Esophagus muscularis mucosa (tissue), 4 donors: ENCODE results near the gene RTTN.

Experiments
- CTCF ChIP-seq, 3 experiments: fragments of 200-600 bp in 2 of 3; fragments of 450-650 bp in 1 of 3; sonication (generic) in 2 of 3; IDR thresholded peaks; one replicate each; pipeline ENCODE4 v1.5.1; 2017 to 2019; ENCODE audit warnings: antibody characterized with exemption in 3 of 3, mild to moderate bottlenecking in 2 of 3, moderate library complexity in 1 of 3
- EP300 ChIP-seq: sonication (generic); formaldehyde crosslinking; IDR thresholded peaks from one replicate; pipeline ENCODE4 v1.6.1; 2017; ENCODE audit warnings: antibody characterized with exemption
- POLR2A ChIP-seq: fragments of 450-650 bp; IDR thresholded peaks from one replicate; pipeline ENCODE4 v1.6.1; 2017; ENCODE audit warnings: antibody characterized with exemption, moderate library complexity, mild to moderate bottlenecking, low read depth
- POLR2AphosphoS5 ChIP-seq, 2 donors: sonication (generic); formaldehyde crosslinking; IDR thresholded peaks; one replicate each; pipeline ENCODE4 v1.6.1; 2017; ENCODE audit warnings: antibody characterized with exemption in 2 of 2

- no peak for TF ChIP-seq CTCF (IDR thresholded peaks at IDR 0.05)
- TF ChIP-seq POLR2AphosphoS5 (IDR thresholded peaks at IDR 0.05) = no peak
- TF ChIP-seq POLR2A = no peak
- no peak for TF ChIP-seq EP300
Measured at GRCh38 chr18:70047931-70048603, 157.4 kb downstream of the RTTN start.
